Measurements from ENCODE around the gene DCHS1.
"Not testable (repeated sequence)": the region's sequence is repeated elsewhere in the genome, so short reads cannot be mapped to it uniquely, and the experiment has no call there.

DCHS1 gene

DNA sequence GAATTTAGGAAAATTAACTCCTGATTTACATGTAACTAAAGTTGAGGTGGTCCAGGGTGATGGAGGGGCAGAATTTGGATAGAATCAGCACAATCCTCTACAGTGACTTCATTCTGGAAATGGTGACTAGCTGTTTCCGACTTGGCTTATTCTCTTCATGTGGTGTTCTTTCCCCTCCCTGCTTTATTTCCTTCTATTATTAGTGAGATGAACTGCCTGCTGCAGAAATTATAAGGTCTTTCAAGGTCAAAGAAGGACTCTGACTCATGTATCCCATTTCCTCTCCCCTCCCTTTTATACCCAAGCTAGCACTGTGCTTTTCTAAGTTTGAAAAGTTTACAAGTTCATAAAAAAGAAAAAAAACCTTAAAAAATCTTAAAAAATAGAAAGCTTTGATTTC lies 39.8 kb upstream of the DCHS1 start:
- H3K27me3 ChIP-seq (ENCODE audit: low read depth, low read length), result peaks cover 9% of the 10 kb centered on the region; the same call in 1 of the 2 replicates
- H3K9ac ChIP-seq (ENCODE audit: low read length), result no peak overlapping the region
- H3K27ac ChIP-seq (ENCODE audit: low read length), result no peak overlapping the region
- H3K9me3 ChIP-seq (ENCODE audit: insufficient read depth, low read length), result no peaks in the 10 kb centered on the region
- no peak overlapping the region for H3K4me2 ChIP-seq (ENCODE audit: low read length)
- TF ChIP-seq EZH2phosphoT487 (IDR thresholded peaks at IDR 0.05; ENCODE audit: low read depth), result no peak
- TF ChIP-seq, protein P1, sequence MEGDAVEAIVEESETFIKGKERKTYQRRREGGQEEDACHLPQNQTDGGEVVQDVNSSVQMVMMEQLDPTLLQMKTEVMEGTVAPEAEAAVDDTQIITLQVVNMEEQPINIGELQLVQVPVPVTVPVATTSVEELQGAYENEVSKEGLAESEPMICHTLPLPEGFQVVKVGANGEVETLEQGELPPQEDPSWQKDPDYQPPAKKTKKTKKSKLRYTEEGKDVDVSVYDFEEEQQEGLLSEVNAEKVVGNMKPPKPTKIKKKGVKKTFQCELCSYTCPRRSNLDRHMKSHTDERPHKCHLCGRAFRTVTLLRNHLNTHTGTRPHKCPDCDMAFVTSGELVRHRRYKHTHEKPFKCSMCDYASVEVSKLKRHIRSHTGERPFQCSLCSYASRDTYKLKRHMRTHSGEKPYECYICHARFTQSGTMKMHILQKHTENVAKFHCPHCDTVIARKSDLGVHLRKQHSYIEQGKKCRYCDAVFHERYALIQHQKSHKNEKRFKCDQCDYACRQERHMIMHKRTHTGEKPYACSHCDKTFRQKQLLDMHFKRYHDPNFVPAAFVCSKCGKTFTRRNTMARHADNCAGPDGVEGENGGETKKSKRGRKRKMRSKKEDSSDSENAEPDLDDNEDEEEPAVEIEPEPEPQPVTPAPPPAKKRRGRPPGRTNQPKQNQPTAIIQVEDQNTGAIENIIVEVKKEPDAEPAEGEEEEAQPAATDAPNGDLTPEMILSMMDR (IDR thresholded peaks at IDR 0.05; ENCODE audit: low read depth, low read length), result no peak
- no peak overlapping the region for H3K4me3 ChIP-seq (ENCODE audit: low read length)
- no peaks in the 10 kb centered on the region for H3K36me3 ChIP-seq (replicated peaks; ENCODE audit: low read depth, low read length)
- H3K79me2 ChIP-seq (ENCODE audit: low read length), result no peaks in the 10 kb centered on the region
- no peaks in the 10 kb centered on the region for H3K4me1 ChIP-seq (ENCODE audit: low read length)
- H4K20me1 ChIP-seq (ENCODE audit: insufficient read depth, low read length), result no peaks in the 10 kb centered on the region
- H2AFZ ChIP-seq (ENCODE audit: low read depth, low read length), result no peak overlapping the region

DNA sequence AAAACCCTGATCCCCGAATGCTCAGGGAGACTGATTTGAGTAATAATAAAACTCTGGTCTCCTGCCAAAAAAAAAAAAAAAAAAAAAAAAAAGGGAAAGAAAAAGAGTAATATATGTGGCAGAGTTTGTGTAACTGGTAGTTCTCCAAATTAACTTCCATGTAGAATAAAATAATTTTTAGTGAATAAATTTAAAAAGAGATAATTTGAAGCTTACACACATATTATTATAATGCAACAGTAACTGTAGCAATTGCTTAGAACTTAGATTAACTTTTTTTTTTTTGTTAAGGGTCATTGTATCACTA lies 38.6 kb upstream of the DCHS1 start:
- TF ChIP-seq EZH2phosphoT487 (IDR thresholded peaks at IDR 0.05; ENCODE audit: low read depth), result no peak
- TF ChIP-seq, protein P1 (IDR thresholded peaks at IDR 0.05; ENCODE audit: low read depth, low read length), result no peak
- H3K36me3 ChIP-seq (replicated peaks; ENCODE audit: low read depth, low read length), result no peaks in the 10 kb centered on the region
- H2AFZ ChIP-seq (ENCODE audit: low read depth, low read length), result no peak overlapping the region
- no peaks in the 10 kb centered on the region for H4K20me1 ChIP-seq (ENCODE audit: insufficient read depth, low read length)
- no peaks in the 10 kb centered on the region for H3K9me3 ChIP-seq (ENCODE audit: insufficient read depth, low read length)
- H3K79me2 ChIP-seq (ENCODE audit: low read length), result no peaks in the 10 kb centered on the region
- no peak overlapping the region for H3K9ac ChIP-seq (ENCODE audit: low read length)
- H3K27ac ChIP-seq (ENCODE audit: low read length), result no peak overlapping the region
- H3K4me3 ChIP-seq (ENCODE audit: low read length), result no peak overlapping the region
- H3K4me1 ChIP-seq (ENCODE audit: low read length), result no peaks in the 10 kb centered on the region
- H3K27me3 ChIP-seq (ENCODE audit: low read depth, low read length), result peaks cover 5% of the 10 kb centered on the region; the same call in 1 of the 2 replicates
- H3K4me2 ChIP-seq (ENCODE audit: low read length), result no peak overlapping the region

DNA sequence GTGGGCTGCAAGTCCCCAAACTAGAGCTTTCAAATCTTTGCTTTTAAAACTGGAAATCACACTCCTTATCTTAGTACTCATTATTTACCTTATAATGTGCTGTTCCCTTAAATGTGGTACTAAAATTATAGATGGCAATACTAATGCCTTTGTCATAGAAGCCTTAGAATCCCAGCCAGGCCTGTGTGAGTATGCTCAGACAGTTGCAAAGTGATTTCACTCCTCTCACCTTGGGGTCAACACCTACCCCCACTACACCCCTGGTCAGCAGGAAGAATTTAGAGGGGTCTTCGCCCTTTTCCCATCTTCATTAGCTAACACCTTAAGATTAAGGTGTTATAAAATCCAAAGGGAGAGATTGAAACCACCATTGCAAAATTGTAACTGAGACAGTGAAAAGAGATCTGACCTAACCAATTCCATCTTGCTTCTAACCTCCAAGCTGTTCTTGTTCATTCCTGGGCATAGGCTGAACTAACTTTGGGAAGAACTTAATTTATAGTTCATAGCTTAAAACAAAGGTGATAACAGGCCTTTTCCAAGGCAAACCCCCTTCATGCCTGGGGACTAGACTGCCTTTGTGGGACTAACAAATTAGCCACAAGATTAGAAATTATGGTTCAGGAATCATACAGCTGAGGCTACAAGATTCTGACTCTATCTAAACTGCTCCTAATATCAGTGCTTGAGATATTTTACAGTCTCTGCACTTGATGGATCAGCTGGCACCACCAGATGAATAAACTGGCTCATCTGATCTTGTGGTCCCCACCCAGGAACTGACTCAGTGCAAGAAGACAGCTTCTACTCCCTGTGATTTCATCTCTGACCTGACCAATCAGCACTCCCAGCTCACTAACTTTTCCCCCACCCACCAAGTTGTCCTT lies 38.0 kb upstream of the DCHS1 start:
- H3K9ac ChIP-seq (ENCODE audit: low read length), result no peak overlapping the region
- no peaks in the 10 kb centered on the region for H3K9me3 ChIP-seq (ENCODE audit: insufficient read depth, low read length)
- H3K4me3 ChIP-seq (ENCODE audit: low read length), result no peak overlapping the region
- no peaks in the 10 kb centered on the region for H3K79me2 ChIP-seq (ENCODE audit: low read length)
- TF ChIP-seq EZH2phosphoT487 (IDR thresholded peaks at IDR 0.05; ENCODE audit: low read depth), result no peak
- TF ChIP-seq, protein P1 (IDR thresholded peaks at IDR 0.05; ENCODE audit: low read depth, low read length), result no peak
- H3K27ac ChIP-seq (ENCODE audit: low read length), result no peak overlapping the region
- no peaks in the 10 kb centered on the region for H3K4me1 ChIP-seq (ENCODE audit: low read length)
- no peaks in the 10 kb centered on the region for H3K36me3 ChIP-seq (replicated peaks; ENCODE audit: low read depth, low read length)
- H3K27me3 ChIP-seq (ENCODE audit: low read depth, low read length), result peaks cover 5% of the 10 kb centered on the region; the same call in 1 of the 2 replicates
- no peak overlapping the region for H3K4me2 ChIP-seq (ENCODE audit: low read length)
- no peaks in the 10 kb centered on the region for H4K20me1 ChIP-seq (ENCODE audit: insufficient read depth, low read length)
- H2AFZ ChIP-seq (ENCODE audit: low read depth, low read length), result no peak overlapping the region

DNA sequence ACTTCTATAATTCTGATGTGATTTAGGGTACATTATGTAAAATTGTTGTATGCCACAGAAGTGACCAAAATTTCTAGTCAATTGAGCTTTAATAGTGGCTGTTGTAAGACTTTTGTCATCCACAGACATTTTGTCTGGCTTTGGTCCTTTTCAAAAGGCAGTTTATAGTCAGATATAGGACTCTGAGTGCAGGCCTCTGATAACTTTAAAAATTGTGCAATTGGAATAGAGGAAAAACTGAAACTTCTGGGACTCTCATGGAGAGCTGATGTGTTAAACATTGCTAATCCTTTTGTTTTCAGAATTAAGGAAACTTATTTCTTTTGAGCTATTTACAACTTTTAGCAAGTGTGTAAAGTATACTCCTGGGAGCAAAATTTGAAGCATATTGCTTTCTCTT lies 36.5 kb upstream of the DCHS1 start:
- Histone ChIP-seq H4K20me1 (ENCODE audit: insufficient read depth, low read length) (no peaks in the 10 kb centered on the region), H2AFZ (ENCODE audit: low read depth, low read length) (no peak overlapping the region), H3K36me3 (replicated peaks; ENCODE audit: low read depth, low read length) (no peaks in the 10 kb centered on the region), H3K4me2 (ENCODE audit: low read length) (no peak overlapping the region), H3K9me3 (ENCODE audit: insufficient read depth, low read length) (no peaks in the 10 kb centered on the region), H3K4me3 (ENCODE audit: low read length) (no peak overlapping the region), H3K79me2 (ENCODE audit: low read length) (no peaks in the 10 kb centered on the region), H3K27me3 (ENCODE audit: low read depth, low read length) (peaks cover 5% of the 10 kb centered on the region; the same call in 1 of the 2 replicates), H3K27ac (ENCODE audit: low read length) (no peak overlapping the region), H3K9ac (ENCODE audit: low read length) (no peak overlapping the region), H3K4me1 (ENCODE audit: low read length) (no peaks in the 10 kb centered on the region)
- TF ChIP-seq, protein P1 (IDR thresholded peaks at IDR 0.05; ENCODE audit: low read depth, low read length), result no peak
- no peak for TF ChIP-seq EZH2phosphoT487 (IDR thresholded peaks at IDR 0.05; ENCODE audit: low read depth)

DNA sequence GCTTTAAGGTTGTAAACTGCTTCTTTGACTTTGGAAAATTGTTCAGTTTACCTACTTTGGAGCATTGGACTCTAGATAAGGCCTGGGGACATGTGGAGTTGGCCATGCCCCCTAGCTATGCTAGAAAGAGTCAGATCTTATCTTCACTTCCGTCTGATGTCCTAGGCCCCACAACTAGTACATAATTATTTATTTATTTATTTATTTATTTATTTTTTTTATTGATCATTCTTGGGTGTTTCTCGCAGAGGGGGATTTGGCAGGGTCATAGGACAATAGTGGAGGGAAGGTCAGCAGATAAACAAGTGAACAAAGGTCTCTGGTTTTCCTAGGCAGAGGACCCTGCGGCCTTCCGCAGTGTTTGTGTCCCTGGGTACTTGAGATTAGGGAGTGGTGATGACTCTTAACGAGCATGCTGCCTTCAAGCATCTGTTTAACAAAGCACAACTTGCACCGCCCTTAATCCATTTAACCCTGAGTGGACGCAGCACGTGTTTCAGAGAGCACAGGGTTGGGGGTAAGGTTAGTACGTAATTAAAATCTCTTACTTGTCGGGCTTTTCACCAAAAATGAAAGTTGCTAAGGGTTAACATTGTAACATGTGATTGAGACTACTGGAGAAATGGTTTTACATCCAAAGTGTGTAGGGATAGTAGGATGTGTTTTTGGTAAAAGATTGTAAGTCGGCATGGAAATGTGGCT lies 35.0 kb upstream of the DCHS1 start:
- H3K36me3 ChIP-seq (replicated peaks; ENCODE audit: low read depth, low read length); H3K9ac ChIP-seq (ENCODE audit: low read length); H3K4me1 ChIP-seq (ENCODE audit: low read length); H3K4me3 ChIP-seq (ENCODE audit: low read length); H3K27ac ChIP-seq (ENCODE audit: low read length); H2AFZ ChIP-seq (ENCODE audit: low read depth, low read length); H3K79me2 ChIP-seq (ENCODE audit: low read length); H3K27me3 ChIP-seq (ENCODE audit: low read depth, low read length); H4K20me1 ChIP-seq (ENCODE audit: insufficient read depth, low read length); H3K4me2 ChIP-seq (ENCODE audit: low read length); H3K9me3 ChIP-seq (ENCODE audit: insufficient read depth, low read length): not testable (repeated sequence)
